GM23338 (cell line): ENCODE results near the gene SSH3. TPM values are rescaled to one million over a fixed set of nuclear protein-coding genes. Genes with fewer than 3 reads are reported as not detected.

Experiments used
- ATAC-seq: fragments of 200-7000 bp; cut with Tn5 transposase; 3 replicates; pipeline ENCODE4 v1.9.1; 2020
- DNase-seq: peaks from one replicate; pipeline ENCODE4 v3.0.0-alpha.2; 2015; ENCODE audit warnings: low spot score
- H2AFZ ChIP-seq: fragments of 200-600 bp; sonication (generic); 2 replicates; pipeline ENCODE4 v1.8.0; 2016; ENCODE audit warnings: antibody characterized with exemption, mild to moderate bottlenecking, moderate library complexity
- H3F3A ChIP-seq: fragments of 200-600 bp; sonication (generic); replicated peaks from 2 replicates; pipeline ENCODE4 v1.8.0; 2017; ENCODE audit warnings: antibody characterized with exemption, mixed run types, low read depth
- H3K27ac ChIP-seq: fragments of 200-600 bp; sonication (generic); 2 replicates; pipeline ENCODE4 v1.6.1; 2016; ENCODE audit warnings: low read depth
- H3K27me3 ChIP-seq: fragments of 200-600 bp; sonication (generic); 2 replicates; pipeline ENCODE4 v1.8.0; 2016; ENCODE audit warnings: mild to moderate bottlenecking, mixed run types, moderate library complexity; ENCODE audit not compliant: insufficient read depth
- H3K36me3 ChIP-seq: fragments of 200-600 bp; sonication (generic); 2 replicates; pipeline ENCODE4 v1.8.0; 2016; ENCODE audit warnings: mild to moderate bottlenecking; ENCODE audit not compliant: insufficient read depth
- H3K4me1 ChIP-seq: fragments of 200-600 bp; sonication (generic); 2 replicates; pipeline ENCODE4 v1.8.0; 2016; ENCODE audit warnings: mild to moderate bottlenecking, moderate library complexity; ENCODE audit not compliant: insufficient read depth
- H3K4me2 ChIP-seq: fragments of 200-600 bp; sonication (generic); 2 replicates; pipeline ENCODE4 v1.7.1; 2017; ENCODE audit warnings: mixed run types
- H3K4me3 ChIP-seq: fragments of 200-600 bp; sonication (generic); 2 replicates; pipeline ENCODE4 v1.6.1; 2016; ENCODE audit warnings: mixed run types
- H3K79me2 ChIP-seq: fragments of 200-600 bp; sonication (generic); replicated peaks from 2 replicates; pipeline ENCODE4 v1.8.0; 2017; ENCODE audit warnings: mild to moderate bottlenecking; ENCODE audit not compliant: insufficient read depth
- H3K9me2 ChIP-seq: fragments of 200-600 bp; sonication (generic); 2 replicates; pipeline ENCODE4 v1.8.0; 2017; ENCODE audit not compliant: insufficient read depth
- H4K20me1 ChIP-seq: fragments of 200-600 bp; sonication (generic); replicated peaks from 2 replicates; pipeline ENCODE4 v1.8.0; 2017; ENCODE audit warnings: mild to moderate bottlenecking; ENCODE audit not compliant: insufficient read depth
- H3K27ac Mint-ChIP-seq: 2 replicates; pipeline ENCODE4 v1.8.0; 2020; ENCODE audit warnings: inconsistent platforms, mild to moderate bottlenecking, moderate library complexity, mixed read lengths
- H3K27me3 Mint-ChIP-seq: 3 replicates; pipeline ENCODE4 v1.8.0; 2022; ENCODE audit warnings: low read depth, mild to moderate bottlenecking, moderate library complexity, mixed read lengths, inconsistent platforms; ENCODE audit not compliant: insufficient read depth, poor library complexity
- H3K36me3 Mint-ChIP-seq: 3 replicates; pipeline ENCODE4 v1.8.0; 2021; ENCODE audit warnings: low read depth, mild to moderate bottlenecking, inconsistent platforms, moderate library complexity, mixed read lengths
- H3K4me1 Mint-ChIP-seq: 3 replicates; pipeline ENCODE4 v1.8.0; 2020; ENCODE audit warnings: mild to moderate bottlenecking, inconsistent platforms, mixed read lengths
- H3K4me3 Mint-ChIP-seq: 3 replicates; pipeline ENCODE4 v1.8.0; 2021; ENCODE audit warnings: moderate library complexity, mild to moderate bottlenecking, inconsistent platforms, mixed read lengths
- H3K9me3 Mint-ChIP-seq: 3 replicates; pipeline ENCODE4 v1.8.0; 2020; ENCODE audit warnings: moderate library complexity, mild to moderate bottlenecking, inconsistent platforms, mixed read lengths
- CREB1 ChIP-seq: fragments of 250-450 bp; sonication (Bioruptor Pico); IDR thresholded peaks from 2 replicates; pipeline ENCODE4 v1.5.0; 2020; ENCODE audit warnings: low read depth, mild to moderate bottlenecking, moderate library complexity
- ETS1 ChIP-seq: IDR thresholded peaks from 2 replicates; pipeline ENCODE4 v1.6.1; 2016; ENCODE audit warnings: antibody characterized with exemption
- JUNB ChIP-seq: IDR thresholded peaks from one replicate; pipeline ENCODE4 v1.6.1; 2016; ENCODE audit warnings: antibody characterized with exemption; ENCODE audit not compliant: unreplicated experiment
- POLR2AphosphoS5 ChIP-seq: IDR thresholded peaks from 2 replicates; pipeline ENCODE4 v1.6.1; 2016; ENCODE audit warnings: antibody characterized with exemption, low read depth
- polyA plus RNA-seq: library from polyadenylated mRNA; unstranded; fragments of >200 nt; fragmentation: Nextera tagmentation; extraction: Ambion mirVana; gene quantifications from 2 replicates; pipeline ENCODE4 v1.2.1, GENCODE V29; 2016
- total RNA-seq: library from RNA; depleted of rRNA; stranded (reverse); fragments of >200 nt; shearing (Covaris generic); gene quantifications from 2 replicates; pipeline ENCODE4 v1.2.3, GENCODE V29; 2014

Gene SSH3
- total and polyA plus RNA-seq, 2 experiments from 2014 or later = 17.8 to 40.0 TPM

GRCh38 chr11:67270256-67271204 is 32.8 kb upstream of the SSH3 start:
- no peaks in the 10 kb centered on the region for H3K27me3 ChIP-seq
- H3F3A ChIP-seq = peaks cover 18% of the 10 kb centered on the region
- TF ChIP-seq CREB1 (CRISPR knock-in tag) (no peak), ETS1 (peak; percentile 54; the same call in 1 of the 2 replicates)
- peak; percentile 49 for ATAC-seq
- peaks cover 79% of the 10 kb centered on the region for H3K79me2 ChIP-seq
- Mint-ChIP-seq H3K4me1 (peaks cover 53% of the 10 kb centered on the region), H3K4me3 (peak overlapping the region; percentile 61), H3K27ac (peak overlapping the region; percentile 74), H3K9me3 (no peaks in the 10 kb centered on the region), H3K36me3 (peaks cover 15% of the 10 kb centered on the region; the same call in 2 of the 3 replicates), H3K27me3 (peaks cover 9% of the 10 kb centered on the region)
- H3K36me3 ChIP-seq = peaks cover 3% of the 10 kb centered on the region; the same call in 1 of the 2 replicates
- peaks cover 23% of the 10 kb centered on the region for H3K4me1 ChIP-seq
- H3K9me2 ChIP-seq = no peaks in the 10 kb centered on the region
- peaks cover 17% of the 10 kb centered on the region; the same call in 1 of the 2 replicates for H4K20me1 ChIP-seq
- peak; percentile 82 for DNase-seq
- peak overlapping the region; percentile 72 for H3K27ac ChIP-seq
- H2AFZ ChIP-seq = no peak overlapping the region
- peak overlapping the region; percentile 78 for H3K4me2 ChIP-seq
- peak overlapping the region; percentile 44; the same call in 1 of the 2 replicates for H3K4me3 ChIP-seq

DNA sequence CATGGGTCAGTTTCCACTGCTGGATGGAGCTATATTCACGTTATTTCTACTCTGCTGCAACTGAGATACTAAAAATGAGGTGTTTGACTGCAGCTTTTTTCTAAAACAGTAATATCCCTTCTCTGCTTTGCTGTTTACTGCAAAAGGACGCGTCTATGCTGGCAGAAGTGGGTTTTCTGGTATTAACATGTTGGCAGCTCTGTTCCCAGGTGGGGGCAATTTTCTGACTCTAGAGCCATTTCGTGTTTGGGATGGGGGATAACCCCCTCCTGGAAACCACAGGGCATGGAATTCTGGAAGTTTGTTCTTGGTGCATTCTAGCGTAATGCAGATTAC is 32.2 kb upstream of the SSH3 start:
- H3K4me1 ChIP-seq = peaks cover 23% of the 10 kb centered on the region
- H3K36me3 ChIP-seq = peaks cover 3% of the 10 kb centered on the region; the same call in 1 of the 2 replicates
- ATAC-seq (no peak), DNase-seq (no peak)
- peak overlapping the region; percentile 78 for H3K4me2 ChIP-seq
- H3F3A ChIP-seq = peaks cover 14% of the 10 kb centered on the region
- H3K4me3 Mint-ChIP-seq = peak overlapping the region; percentile 61; the same call in 2 of the 3 replicates
- TF ChIP-seq ETS1 (no peak), POLR2AphosphoS5 (no peak), JUNB (no peak)
- peak overlapping the region; percentile 40; the same call in 1 of the 2 replicates for H3K27ac ChIP-seq
- peaks cover 15% of the 10 kb centered on the region; the same call in 2 of the 3 replicates for H3K36me3 Mint-ChIP-seq
- H3K9me3 Mint-ChIP-seq = no peaks in the 10 kb centered on the region
- peaks cover 4% of the 10 kb centered on the region for H3K27me3 Mint-ChIP-seq
- H3K27me3 ChIP-seq = no peaks in the 10 kb centered on the region
- H3K9me2 ChIP-seq = no peaks in the 10 kb centered on the region
- H3K4me1 Mint-ChIP-seq = peaks cover 54% of the 10 kb centered on the region
- H3K79me2 ChIP-seq = peaks cover 85% of the 10 kb centered on the region
- H2AFZ ChIP-seq = no peak overlapping the region
- H3K4me3 ChIP-seq = peak overlapping the region; percentile 44; the same call in 1 of the 2 replicates
- H4K20me1 ChIP-seq = peaks cover 17% of the 10 kb centered on the region; the same call in 1 of the 2 replicates
- H3K27ac Mint-ChIP-seq = peak overlapping the region; percentile 74; the same call in 1 of the 2 replicates
